Activated CD4-positive, CD25-positive, alpha-beta regulatory T cell treated with anti-CD3 and anti-CD28 coated beads, Interleukin-2, amount 50 U/mL, for 16 hours (primary cell): ENCODE measurements around the gene SFTA2.
"Not testable (repeated sequence)": the region's sequence is repeated elsewhere in the genome, so short reads cannot be mapped to it uniquely, and the experiment has no call there.

ENCODE experiments used
- DNase-seq: peaks from one replicate; pipeline ENCODE4 v3.0.0-alpha.2; 2020; ENCODE audit warnings: low read depth, low spot score

The SFTA2 gene

DNA sequence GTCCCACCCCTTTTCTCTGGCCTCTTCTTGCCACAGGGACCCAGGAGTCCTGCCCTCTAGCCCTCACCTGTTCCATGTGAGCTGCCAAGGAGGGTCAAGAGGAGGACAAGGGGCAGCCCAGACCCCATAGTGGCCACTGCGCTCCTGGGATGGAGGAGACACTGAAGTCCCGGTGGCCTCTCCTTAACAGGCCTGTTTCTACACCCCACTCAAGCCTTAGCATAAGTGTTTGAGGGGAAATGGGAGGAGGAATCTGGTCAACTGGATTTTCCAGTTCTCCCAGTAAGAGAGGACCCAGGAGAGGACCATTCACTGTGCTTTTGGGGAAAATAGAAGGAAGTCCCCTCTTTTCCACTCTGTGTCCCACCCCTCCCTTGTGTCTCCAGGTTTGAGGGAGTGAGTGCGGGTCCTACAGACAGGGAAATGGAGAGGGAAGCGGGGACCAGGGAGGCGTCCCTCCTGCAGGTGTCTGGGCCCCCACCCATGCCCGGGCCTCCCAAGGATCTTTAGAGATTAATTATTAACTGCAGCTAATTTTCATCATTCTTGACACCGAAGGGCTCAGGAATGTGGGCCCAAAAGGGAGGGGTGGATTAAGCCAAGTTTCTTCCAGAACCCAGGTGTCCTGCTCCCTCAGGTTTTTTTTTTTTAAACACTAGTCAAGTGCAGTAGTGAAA lies at the start of gene SFTA2:
SFTA2 (minus strand) TSS at position 202 of the 677 bp plus-strand sequence; CDS start at position 128, 74 bp downstream.
- DNase-seq, result no peak

DNA sequence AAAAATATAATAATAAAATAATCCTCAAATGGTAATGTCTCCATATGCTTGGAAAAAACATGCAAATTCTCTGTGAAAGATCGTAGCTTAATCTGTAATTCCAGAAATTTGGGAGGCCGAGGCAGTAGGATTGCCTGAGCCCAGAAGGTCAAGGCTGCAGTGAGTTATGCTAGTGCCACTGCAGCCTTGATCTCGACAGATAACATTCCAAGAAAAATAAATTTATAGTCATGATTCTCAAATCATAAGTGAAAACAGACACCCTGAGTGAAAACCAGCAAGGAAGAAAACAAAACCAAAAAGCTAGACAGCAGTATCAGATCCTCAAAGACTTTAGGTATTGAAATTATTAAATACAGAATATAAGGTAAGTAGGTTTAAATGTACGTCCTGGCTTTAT lies 47.7 kb upstream of the SFTA2 start:
- no peak for DNase-seq

- no peak for DNase-seq
Measured at GRCh38 chr6:30979141-30979540, 47.2 kb upstream of the SFTA2 start.

DNA sequence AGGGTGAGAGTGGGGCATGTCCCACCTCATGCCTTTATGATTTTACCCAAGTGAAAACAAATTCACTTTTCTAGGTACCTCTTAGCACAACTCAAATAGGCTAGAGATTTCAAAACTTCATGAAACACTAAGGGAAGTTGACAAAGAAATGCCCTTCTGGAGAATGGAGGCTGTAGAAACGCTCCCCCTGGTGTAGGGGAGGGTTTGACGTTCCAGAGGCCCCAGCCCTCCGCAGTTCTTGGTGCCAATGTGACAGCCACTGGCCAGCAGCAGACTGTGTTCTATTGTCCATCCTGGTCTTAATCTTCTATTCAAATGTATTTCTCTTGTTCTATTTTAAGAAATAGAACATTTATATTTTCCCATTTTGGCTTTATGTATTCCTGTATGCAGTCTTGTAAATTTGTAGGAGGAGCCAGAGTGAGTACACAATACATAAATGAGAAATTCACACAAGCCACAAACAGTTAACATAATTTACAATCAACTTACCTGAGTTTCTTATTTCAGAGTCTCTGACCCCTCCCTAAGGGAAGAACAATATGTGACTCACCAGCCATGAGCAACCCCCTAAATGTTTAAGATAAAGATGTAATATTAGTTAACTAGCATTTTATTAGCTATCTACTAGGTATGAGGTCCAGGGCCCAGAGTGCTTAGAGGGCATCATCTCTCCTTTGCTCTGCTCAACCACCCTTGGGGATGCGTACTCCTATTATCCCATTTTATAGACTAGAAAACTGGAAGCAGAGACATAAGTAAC lies 42.7 kb upstream of the SFTA2 start:
- no peak for DNase-seq

DNA sequence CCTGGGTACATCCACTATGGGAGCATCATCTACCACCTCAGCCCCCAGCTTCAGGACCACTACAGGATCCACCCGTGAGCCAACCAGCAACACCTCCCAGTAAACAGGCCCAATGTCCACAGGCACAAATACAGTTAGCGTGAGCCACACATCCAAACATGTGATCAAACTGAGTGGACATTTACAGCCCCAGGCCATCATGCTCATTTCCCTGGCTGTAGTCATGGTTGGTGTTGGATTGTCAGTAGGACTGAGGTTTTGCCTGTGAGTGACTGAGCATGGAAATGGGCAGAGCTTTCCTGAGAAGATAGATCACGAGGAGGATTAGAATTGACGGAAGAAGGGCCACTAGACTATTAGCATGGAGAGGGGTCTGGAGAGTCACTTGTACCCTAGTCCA lies 40.8 kb upstream of the SFTA2 start:
- no peak for DNase-seq

DNA sequence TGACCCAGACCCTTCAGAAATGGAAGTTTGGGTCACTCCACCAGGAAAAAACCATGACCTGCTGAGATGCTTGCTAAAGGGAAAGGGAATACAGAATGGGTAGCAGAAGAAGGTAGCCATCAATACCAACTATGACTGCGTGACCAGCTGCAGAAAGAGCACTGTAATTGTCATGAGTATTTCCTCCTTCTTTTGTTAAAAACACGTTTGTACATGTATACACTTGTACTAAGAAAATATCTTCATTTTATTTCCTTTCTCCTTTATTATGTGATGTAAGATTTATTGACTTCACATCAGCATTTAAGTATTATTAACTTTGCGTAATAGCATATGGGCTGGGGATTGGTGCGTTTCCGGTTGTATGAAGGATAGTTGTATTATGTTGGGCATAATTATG lies 39.0 kb upstream of the SFTA2 start:
- no peak for DNase-seq

DNA sequence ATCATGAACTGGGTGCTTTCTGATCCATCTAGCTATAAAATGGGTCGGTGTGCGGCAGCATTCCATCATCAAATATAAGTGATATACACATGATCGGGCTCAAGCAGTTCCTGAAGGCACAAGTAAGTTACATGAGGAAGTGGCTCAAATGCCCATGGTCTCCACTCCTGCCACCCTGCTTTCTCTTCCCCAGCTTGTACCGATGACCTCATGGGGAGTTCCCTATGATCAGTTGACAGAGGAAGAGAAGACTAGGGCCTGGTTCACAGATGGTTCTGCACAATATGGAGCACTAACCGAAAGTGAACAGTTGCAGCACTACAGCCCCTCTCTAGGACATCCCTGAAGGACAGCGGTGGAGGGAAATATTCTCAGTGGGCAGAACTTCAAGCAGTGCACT lies 37.2 kb upstream of the SFTA2 start:
- DNase-seq, result not testable (repeated sequence)

DNA sequence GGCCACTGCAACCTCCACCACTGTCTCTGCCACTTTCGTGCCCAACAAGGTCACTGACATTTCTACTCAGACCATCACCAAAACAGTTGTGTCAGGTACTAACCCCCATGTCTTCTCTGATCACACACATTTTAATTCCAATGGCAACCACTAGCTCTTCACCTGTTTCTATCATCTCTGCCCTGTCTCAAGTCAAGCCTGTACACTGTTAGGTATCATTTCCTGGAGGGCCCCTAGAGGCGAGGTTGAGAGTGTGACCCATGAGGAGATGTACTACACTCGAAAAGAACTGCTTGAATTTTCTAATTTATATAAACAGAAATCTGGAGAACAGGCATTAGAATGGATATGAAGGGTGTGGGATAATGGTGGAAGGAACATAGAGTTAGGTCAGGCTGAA lies 34.2 kb upstream of the SFTA2 start:
- no peak for DNase-seq

DNA sequence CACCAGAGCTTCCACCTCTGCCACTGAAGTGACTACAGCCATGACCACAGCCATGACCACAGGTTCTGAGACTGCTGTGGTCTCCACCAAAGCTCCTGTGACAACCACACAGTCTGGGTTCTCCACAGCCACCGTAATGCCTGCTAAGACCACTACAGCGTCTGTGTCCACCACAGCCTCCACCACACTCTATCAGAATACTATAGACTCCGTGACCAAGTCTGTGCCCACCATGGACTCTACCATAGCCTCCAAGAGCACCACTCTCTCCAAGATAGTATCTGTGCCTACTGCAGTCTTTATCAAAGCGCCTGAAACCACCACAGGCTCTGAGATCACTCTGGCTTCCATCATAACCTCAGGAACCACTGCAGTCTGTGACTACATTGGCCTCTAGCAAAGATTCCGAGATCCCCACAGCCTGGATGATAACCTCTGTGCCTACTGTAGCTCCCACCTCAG lies 33.2 kb upstream of the SFTA2 start:
- DNase-seq, result no peak

GRCh38 chr6:30964075-30964474 lies 32.1 kb upstream of the SFTA2 start:
- no peak for DNase-seq

- no peak for DNase-seq
Measured at GRCh38 chr6:30963641-30964040, 31.7 kb upstream of the SFTA2 start.

GRCh38 chr6:30962716-30963115 lies 30.7 kb upstream of the SFTA2 start:
- DNase-seq, result no peak

- no peak for DNase-seq
Measured at GRCh38 chr6:30960907-30961673, 29.1 kb upstream of the SFTA2 start.

DNA sequence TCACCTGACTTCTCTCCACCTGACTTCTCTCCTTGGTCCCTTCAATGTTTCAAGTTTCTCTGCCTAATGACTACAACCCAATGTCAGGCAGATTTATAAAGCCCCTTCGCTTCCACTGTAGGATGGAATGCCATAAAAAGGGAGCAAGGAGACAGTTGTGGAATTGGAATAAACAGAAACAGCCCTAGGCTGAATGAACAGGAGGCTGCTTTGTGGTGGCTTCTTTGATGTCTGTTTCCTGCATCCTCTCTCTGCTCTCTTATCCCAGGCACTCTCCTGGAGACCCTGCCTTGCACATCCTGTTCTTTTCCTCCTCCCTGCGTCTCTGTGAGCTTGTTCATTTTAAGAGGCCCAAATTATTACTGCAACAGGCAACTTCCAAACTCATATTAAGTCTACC lies 25.7 kb upstream of the SFTA2 start:
- no peak for DNase-seq

DNA sequence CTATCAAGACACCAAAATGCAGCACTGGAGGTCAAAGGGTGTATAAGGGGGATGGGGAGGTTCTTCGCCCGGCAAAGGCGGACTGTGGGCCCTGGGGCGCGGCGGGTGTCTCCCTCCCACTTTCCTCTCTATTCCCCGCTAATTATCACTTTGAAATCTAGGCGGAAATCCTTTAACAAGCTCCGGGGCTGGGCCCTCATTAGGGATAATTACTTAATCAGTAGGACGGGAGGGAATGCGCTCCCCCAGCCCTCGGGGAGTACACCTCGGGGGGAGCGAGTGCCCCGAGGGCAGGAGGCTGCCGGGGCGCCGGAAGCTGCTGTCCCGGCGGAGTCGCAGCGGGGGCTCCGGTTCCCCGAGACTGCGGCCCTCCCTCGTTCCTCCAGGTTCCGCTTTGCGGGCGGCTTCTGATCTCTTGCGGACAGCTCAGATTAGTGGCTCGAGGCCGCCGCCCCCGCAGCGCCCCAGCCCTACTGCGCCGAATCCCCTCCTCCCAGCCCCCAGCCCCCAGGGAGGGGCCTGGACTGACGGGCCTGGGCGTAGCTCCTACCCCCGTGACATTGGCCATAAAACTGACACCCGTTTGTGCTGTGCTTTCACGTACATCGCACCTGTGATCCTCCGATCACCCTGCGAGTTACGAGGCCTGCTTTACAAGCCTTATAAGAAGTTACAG lies 23.5 kb upstream of the SFTA2 start:
- peak; percentile 61 for DNase-seq

DNA sequence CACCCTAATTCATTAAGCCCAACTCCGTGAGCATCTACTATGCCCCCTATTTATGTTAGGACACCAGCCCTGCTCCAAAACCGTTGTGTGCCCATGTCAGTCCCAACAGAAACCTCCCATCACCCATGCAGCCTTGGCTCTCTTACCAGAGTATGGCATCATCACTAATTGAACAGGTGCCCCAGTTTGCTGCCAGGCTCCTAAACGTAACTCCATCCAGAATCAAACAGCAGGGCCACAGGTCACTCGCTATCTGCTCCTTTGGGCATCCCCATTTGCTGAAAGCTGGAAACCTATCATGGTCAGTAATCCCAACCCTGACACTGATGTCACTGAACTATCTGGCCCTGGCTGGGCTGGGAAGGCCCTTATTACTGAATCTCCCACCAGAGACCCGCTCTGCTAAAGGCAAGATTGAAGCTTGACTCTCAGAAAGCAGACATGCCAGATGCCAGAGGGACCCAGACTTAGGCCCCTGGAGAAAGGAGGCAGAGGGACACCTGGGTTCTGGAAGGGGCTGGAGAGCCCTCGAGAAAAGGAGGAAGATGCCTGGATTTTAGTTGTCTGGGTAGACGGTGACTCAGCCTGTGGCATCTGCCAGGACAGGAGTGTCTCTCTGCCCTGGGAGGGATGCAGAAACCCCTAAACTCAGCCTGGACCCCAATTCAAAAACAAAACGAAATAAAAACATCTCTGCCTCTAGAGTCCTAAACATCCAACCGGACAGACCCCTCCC lies 22.8 kb upstream of the SFTA2 start:
- DNase-seq, result no peak

DNA sequence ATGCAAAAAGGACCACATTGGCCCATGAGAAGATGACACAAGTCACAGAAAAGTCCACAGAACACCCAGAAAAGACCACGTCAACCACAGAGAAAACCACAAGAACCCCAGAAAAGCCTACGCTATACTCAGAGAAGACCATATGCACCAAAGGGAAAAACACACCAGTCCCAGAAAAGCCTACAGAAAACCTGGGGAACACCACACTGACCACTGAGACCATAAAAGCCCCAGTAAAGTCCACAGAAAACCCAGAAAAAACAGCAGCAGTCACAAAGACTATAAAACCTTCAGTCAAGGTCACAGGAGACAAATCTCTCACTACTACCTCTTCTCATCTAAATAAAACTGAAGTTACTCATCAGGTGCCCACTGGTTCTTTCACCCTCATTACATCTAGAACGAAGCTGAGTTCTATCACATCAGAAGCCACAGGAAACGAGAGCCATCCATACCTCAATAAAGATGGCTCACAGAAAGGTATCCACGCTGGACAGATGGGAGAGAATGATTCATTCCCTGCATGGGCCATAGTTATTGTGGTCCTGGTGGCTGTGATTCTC lies 20.0 kb upstream of the SFTA2 start:
- no peak for DNase-seq

DNA sequence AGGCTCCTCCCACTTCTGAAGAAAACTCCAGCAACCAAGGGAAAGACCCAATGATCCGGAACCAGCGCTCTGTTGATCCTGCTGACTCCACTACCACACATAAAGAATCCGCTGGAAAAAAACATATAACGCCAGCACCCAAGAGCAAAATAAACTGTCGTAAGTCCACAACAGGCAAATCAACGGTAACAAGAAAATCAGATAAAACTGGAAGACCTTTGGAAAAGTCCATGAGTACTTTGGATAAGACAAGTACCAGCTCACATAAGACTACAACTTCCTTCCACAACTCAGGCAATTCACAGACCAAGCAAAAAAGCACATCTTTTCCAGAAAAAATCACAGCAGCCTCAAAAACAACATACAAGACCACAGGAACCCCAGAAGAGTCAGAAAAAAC lies 16.8 kb upstream of the SFTA2 start:
- DNase-seq, result no peak

GRCh38 chr6:30947231-30947630 lies 15.3 kb upstream of the SFTA2 start:
- DNase-seq, result no peak

- no peak for DNase-seq
Measured at GRCh38 chr6:30945281-30945680, 13.3 kb upstream of the SFTA2 start.

DNA sequence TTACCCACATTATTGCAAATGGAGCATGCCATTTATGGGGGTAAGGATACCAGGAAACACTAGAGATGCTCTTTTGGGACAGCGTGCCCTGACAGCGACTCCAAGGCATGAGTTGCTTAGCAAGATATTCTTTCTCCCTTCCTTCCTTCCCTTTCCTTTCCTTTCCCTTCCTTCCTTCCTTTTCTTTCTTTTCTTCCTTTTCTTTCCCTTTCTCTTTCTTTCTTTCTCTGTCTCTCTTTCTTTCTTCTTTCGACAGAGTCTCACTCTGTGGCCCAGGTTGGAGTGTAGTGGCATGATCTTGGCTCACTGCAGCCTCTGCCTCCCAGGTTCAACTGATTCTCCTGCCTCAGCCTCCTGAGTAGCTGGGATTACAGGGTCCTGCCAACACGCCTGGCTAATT lies 12.1 kb upstream of the SFTA2 start:
- DNase-seq, result no peak
